Measurements from ENCODE around the gene NAT8L. TPM values are rescaled to one million over a fixed set of nuclear protein-coding genes. Genes with fewer than 3 reads are reported as not detected.
A peak's percentile ranks its signal among the peaks of the same experiment; 100 is the strongest.
"Not testable (repeated sequence)": the region's sequence is repeated elsewhere in the genome, so short reads cannot be mapped to it uniquely, and the experiment has no call there.

Gene NAT8L
- 0.62 TPM for total RNA-seq
- 1 to 10 TPM; 1.6 to 6.2 (median 2.2) TPM for polyA plus RNA-seq (ENCODE audit: insufficient read depth in 1 of 8, insufficient read length in 8 of 8, low replicate concordance in 1 of 8)
- long read RNA-seq, donor 1, result 0 reads
- long read RNA-seq, donor 2, result 0 reads
- long read RNA-seq, donor 3, full-length matches to known transcripts, result 7 of 7 reads
- long read RNA-seq, donor 3, partial matches to known transcripts, result 0 of 7 reads
- long read RNA-seq, donor 3, other reads (novel, unspliced or antisense), result 0 of 7 reads
- long read RNA-seq, donor 4, full-length matches to known transcripts, result 1 of 1 reads
- long read RNA-seq, donor 4, partial matches to known transcripts, result 0 of 1 reads
- long read RNA-seq, donor 4, other reads (novel, unspliced or antisense), result 0 of 1 reads
- long read RNA-seq, donor 5, full-length matches to known transcripts, result 1 of 1 reads
- long read RNA-seq, donor 5, partial matches to known transcripts, result 0 of 1 reads
- long read RNA-seq, donor 5, other reads (novel, unspliced or antisense), result 0 of 1 reads
- long read RNA-seq, donor 6, result 0 reads
- long read RNA-seq, donor 7, full-length matches to known transcripts, result 2 of 2 reads
- long read RNA-seq, donor 7, partial matches to known transcripts, result 0 of 2 reads
- long read RNA-seq, donor 7, other reads (novel, unspliced or antisense), result 0 of 2 reads
- long read RNA-seq, donor 8, full-length matches to known transcripts, result 1 of 1 reads
- long read RNA-seq, donor 8, partial matches to known transcripts, result 0 of 1 reads
- long read RNA-seq, donor 8, other reads (novel, unspliced or antisense), result 0 of 1 reads
- long read RNA-seq, donor 9, result 0 reads
- long read RNA-seq, donor 10, result 0 reads
- long read RNA-seq, donor 11, full-length matches to known transcripts, result 1 of 1 reads
- long read RNA-seq, donor 11, partial matches to known transcripts, result 0 of 1 reads
- long read RNA-seq, donor 11, other reads (novel, unspliced or antisense), result 0 of 1 reads

- Histone ChIP-seq H3K9me3 (replicated peaks; ENCODE audit: control insufficient read depth, low read depth, low read length) (no peaks in the 10 kb centered on the region), H3K27me3 (ENCODE audit: control insufficient read depth, insufficient read depth, low read length) (peaks cover 63% of the 10 kb centered on the region), H3K36me3 (ENCODE audit: control insufficient read depth, insufficient read depth, low read length) (no peaks in the 10 kb centered on the region), H3K27ac (ENCODE audit: low read length) (no peak within 1 kb of the TSS), H3K4me1 (ENCODE audit: control insufficient read depth, insufficient read depth, low read length) (peaks cover 6% of the 10 kb centered on the region), H3K4me3 (ENCODE audit: low read length) (peak within 1 kb of the TSS; percentile 17)
- peak; percentile 60 for DNase-seq
- WGBS (ENCODE audit: insufficient coverage), result under 1% methylated on average over 115 of the region's 119 CpGs
Observed at GRCh38 chr4:2059046-2059725, at the start of gene NAT8L. NAT8L (plus strand) TSS chr4:2059327; CDS start chr4:2059512, 185 bp downstream.

- Histone ChIP-seq H3K9me3 (replicated peaks; ENCODE audit: control insufficient read depth, low read depth, low read length) (no peaks in the 10 kb centered on the region), H3K27ac (ENCODE audit: low read length) (peak overlapping the region; percentile 94), H3K27me3 (ENCODE audit: control insufficient read depth, insufficient read depth, low read length) (peaks cover 7% of the 10 kb centered on the region), H3K36me3 (ENCODE audit: control insufficient read depth, insufficient read depth, low read length) (peaks cover 13% of the 10 kb centered on the region), H3K4me1 (ENCODE audit: control insufficient read depth, insufficient read depth, low read length) (peaks cover 10% of the 10 kb centered on the region), H3K4me3 (ENCODE audit: low read length) (peak overlapping the region; percentile 95)
- DNase-seq, result peak; percentile 50
- WGBS (ENCODE audit: insufficient coverage), result 1% methylated on average over 10 of the region's 23 CpGs
Observed at GRCh38 chr4:2009651-2010233, 49.4 kb upstream of the NAT8L start.

- Histone ChIP-seq H3K27ac (ENCODE audit: low read length) (no peak overlapping the region), H3K4me1 (ENCODE audit: control insufficient read depth, insufficient read depth, low read length) (peaks cover 10% of the 10 kb centered on the region), H3K9me3 (replicated peaks; ENCODE audit: control insufficient read depth, low read depth, low read length) (no peaks in the 10 kb centered on the region), H3K4me3 (ENCODE audit: low read length) (no peak overlapping the region), H3K27me3 (ENCODE audit: control insufficient read depth, insufficient read depth, low read length) (peaks cover 7% of the 10 kb centered on the region), H3K36me3 (ENCODE audit: control insufficient read depth, insufficient read depth, low read length) (peaks cover 2% of the 10 kb centered on the region)
- DNase-seq, result no peak
- WGBS (ENCODE audit: insufficient coverage), result 85% methylated on average over 2 of the region's 3 CpGs
Observed at GRCh38 chr4:2011583-2011982, 47.5 kb upstream of the NAT8L start.

DNA sequence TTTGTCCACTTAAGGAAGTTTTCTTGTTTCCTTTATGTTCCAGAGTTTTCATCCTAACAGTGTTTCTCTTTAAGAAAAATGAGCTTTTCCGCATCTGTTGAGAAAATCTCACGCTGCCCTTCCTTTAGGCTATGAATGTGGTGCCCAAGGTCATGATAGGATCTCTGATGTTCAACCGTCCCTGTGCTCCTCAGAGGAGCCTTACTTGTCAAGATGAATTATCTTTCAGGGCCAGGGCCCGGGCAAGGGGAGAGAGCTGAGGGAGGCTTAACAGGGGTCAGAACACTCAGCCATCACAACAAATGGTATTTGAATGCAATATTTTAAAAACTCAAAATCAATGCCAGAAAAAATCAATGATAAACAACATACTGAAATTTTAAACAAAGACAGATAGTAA is 44.1 kb upstream of the NAT8L start:
- Histone ChIP-seq H3K27ac (ENCODE audit: low read length) (no peak overlapping the region), H3K36me3 (ENCODE audit: control insufficient read depth, insufficient read depth, low read length) (no peaks in the 10 kb centered on the region), H3K27me3 (ENCODE audit: control insufficient read depth, insufficient read depth, low read length) (peaks cover 22% of the 10 kb centered on the region), H3K4me3 (ENCODE audit: low read length) (no peak overlapping the region), H3K9me3 (replicated peaks; ENCODE audit: control insufficient read depth, low read depth, low read length) (no peaks in the 10 kb centered on the region), H3K4me1 (ENCODE audit: control insufficient read depth, insufficient read depth, low read length) (no peaks in the 10 kb centered on the region)
- DNase-seq, result no peak
- whole genome bisulfite sequencing (ENCODE audit: insufficient coverage), result 48% methylated on average over 2 of the region's 4 CpGs

DNA sequence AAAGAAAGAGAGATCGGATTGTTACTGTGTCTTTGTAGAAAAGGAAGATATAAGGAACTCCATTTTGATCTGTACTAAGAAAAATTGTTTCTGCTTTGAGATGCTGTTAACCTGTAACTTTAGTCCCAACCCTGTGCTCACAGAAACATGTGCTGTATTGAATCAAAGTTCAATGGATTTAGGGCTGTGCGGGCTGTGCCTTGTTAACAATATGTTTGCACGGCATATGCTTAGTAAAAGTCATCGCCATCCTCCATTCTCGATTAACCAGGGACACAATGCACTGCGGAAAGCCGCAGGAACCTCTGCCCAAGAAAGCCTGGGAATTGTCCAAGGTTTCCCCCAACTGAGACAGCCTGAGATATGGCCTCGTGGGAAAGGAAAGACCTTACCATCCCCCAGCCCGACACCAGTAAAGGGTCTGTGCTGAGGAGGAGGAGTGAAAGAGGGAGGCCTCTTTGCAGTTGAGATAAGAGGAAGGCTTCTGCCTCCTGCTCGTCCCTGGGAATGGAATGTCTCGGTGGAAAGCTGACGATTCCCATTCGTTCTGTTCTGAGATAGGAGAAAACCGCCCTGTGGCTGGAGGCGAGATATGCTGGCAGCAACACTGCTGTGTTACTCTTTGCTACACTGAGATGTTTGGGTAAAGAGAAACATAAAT is 37.6 kb upstream of the NAT8L start:
- peaks cover 41% of the 10 kb centered on the region for H3K27me3 ChIP-seq (ENCODE audit: control insufficient read depth, insufficient read depth, low read length)
- H3K27ac ChIP-seq (ENCODE audit: low read length); DNase-seq; H3K4me1 ChIP-seq (ENCODE audit: control insufficient read depth, insufficient read depth, low read length); H3K36me3 ChIP-seq (ENCODE audit: control insufficient read depth, insufficient read depth, low read length); H3K4me3 ChIP-seq (ENCODE audit: low read length); H3K9me3 ChIP-seq (replicated peaks; ENCODE audit: control insufficient read depth, low read depth, low read length): not testable (repeated sequence)
- 79% methylated on average over 5 of the region's 15 CpGs for WGBS (ENCODE audit: insufficient coverage)

DNA sequence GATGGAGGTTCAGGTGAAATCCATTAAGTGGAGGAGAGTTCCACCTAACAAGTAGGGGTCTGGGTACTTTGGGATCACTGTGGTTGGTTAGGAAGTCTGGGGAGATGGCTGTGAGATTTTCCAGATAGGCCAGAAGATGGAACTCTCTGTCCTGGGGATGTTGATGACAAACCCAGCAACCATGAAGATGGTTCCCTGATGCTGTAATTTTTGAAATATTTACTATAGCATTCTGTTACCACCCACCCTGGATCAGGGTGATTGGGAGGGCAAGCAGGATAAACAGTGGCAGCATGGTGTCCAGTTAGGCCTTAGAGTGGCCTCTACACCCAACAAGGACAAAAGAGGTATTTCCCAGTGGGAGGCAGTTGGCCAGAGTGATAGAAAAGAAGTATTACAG is 34.4 kb upstream of the NAT8L start:
- H3K27me3 ChIP-seq (ENCODE audit: control insufficient read depth, insufficient read depth, low read length), result peaks cover 32% of the 10 kb centered on the region
- no peak overlapping the region for H3K27ac ChIP-seq (ENCODE audit: low read length)
- no peaks in the 10 kb centered on the region for H3K4me1 ChIP-seq (ENCODE audit: control insufficient read depth, insufficient read depth, low read length)
- no peak overlapping the region for H3K4me3 ChIP-seq (ENCODE audit: low read length)
- no peaks in the 10 kb centered on the region for H3K36me3 ChIP-seq (ENCODE audit: control insufficient read depth, insufficient read depth, low read length)
- H3K9me3 ChIP-seq (replicated peaks; ENCODE audit: control insufficient read depth, low read depth, low read length), result no peaks in the 10 kb centered on the region
- DNase-seq, result no peak

DNA sequence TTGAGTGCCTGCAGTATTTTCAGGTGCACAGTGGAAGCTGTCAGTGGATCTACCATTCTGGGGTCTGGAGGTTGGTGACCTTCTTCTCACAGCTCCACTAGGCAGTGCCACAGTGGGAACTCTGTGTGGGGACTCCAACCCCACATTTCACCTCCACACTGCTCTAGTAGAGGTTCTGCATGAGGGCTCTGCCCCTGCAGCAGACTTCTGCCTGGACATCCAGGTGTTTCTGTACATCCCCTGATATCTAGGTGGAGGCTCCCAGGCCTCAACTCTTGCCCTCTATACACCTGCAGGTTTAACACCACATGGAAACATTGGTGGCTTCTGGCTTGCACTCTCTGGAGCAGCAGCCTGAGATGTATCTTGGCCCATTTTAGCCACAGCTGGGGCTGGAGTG is 33.3 kb upstream of the NAT8L start:
- no peak for DNase-seq
- H3K4me1 ChIP-seq (ENCODE audit: control insufficient read depth, insufficient read depth, low read length), result no peaks in the 10 kb centered on the region
- peaks cover 29% of the 10 kb centered on the region for H3K27me3 ChIP-seq (ENCODE audit: control insufficient read depth, insufficient read depth, low read length)
- H3K4me3 ChIP-seq (ENCODE audit: low read length), result no peak overlapping the region
- H3K27ac ChIP-seq (ENCODE audit: low read length), result no peak overlapping the region
- H3K36me3 ChIP-seq (ENCODE audit: control insufficient read depth, insufficient read depth, low read length), result no peaks in the 10 kb centered on the region
- H3K9me3 ChIP-seq (replicated peaks; ENCODE audit: control insufficient read depth, low read depth, low read length), result no peaks in the 10 kb centered on the region

DNA sequence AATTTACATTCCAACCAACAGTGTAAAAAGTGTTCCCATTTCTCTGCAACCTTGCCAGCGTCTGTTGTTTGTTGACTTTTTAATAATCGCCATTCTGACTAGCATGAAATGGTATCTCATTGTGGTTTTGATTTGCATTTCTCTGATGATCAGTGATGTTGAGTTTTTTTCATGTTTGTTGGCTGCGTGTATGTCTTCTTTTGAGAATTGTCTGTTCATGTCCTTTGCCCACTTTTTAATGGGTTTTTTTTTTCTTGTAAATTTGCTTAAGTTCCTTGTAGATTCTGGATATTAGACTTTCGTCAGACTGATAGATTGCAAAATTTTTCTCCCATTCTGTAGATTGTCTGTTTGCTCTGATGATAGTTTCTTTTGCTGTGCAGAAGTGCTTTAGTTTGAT is 32.0 kb upstream of the NAT8L start:
- H3K36me3 ChIP-seq (ENCODE audit: control insufficient read depth, insufficient read depth, low read length); H3K4me1 ChIP-seq (ENCODE audit: control insufficient read depth, insufficient read depth, low read length); H3K27ac ChIP-seq (ENCODE audit: low read length); DNase-seq; H3K4me3 ChIP-seq (ENCODE audit: low read length); H3K9me3 ChIP-seq (replicated peaks; ENCODE audit: control insufficient read depth, low read depth, low read length): not testable (repeated sequence)
- peaks cover 19% of the 10 kb centered on the region for H3K27me3 ChIP-seq (ENCODE audit: control insufficient read depth, insufficient read depth, low read length)
- 86% methylated on average over 1 of the region's 4 CpGs for WGBS (ENCODE audit: insufficient coverage)

DNA sequence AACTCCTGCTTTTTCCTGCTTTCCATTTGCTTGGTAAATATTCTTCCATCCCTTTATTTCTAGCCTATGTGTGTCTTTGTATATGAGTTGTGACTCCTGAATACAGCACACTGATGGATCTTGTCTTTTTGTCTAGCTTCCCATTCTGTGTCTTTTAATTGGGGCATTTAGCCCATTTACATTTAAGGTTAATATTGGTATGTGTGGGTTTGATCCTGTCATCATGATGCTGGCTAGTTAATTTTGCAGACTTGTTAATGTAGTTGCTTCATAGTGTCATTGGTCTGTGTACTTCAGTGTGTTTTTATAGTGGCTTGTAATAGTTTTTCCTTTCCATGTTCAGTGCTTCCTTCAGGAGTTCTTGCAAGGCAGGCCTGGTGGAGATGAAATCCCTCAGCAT is 28.0 kb upstream of the NAT8L start:
- H3K4me1 ChIP-seq (ENCODE audit: control insufficient read depth, insufficient read depth, low read length); DNase-seq; H3K4me3 ChIP-seq (ENCODE audit: low read length); H3K9me3 ChIP-seq (replicated peaks; ENCODE audit: control insufficient read depth, low read depth, low read length); H3K27ac ChIP-seq (ENCODE audit: low read length); H3K36me3 ChIP-seq (ENCODE audit: control insufficient read depth, insufficient read depth, low read length): not testable (repeated sequence)
- H3K27me3 ChIP-seq (ENCODE audit: control insufficient read depth, insufficient read depth, low read length), result peaks cover 21% of the 10 kb centered on the region
